HG02938 (cell line): Measurements from ENCODE around the gene GMDS.

Source experiments
- ATAC-seq: cut with Tn5 transposase; IDR thresholded peaks from one replicate; pipeline ENCODE4 v1.9.1; 2021; ENCODE audit warnings: mild to moderate bottlenecking, moderate library complexity; ENCODE audit not compliant: unreplicated experiment

The GMDS gene

GRCh38 chr6:2053691-2054090, 191.7 kb downstream of the GMDS start:
- ATAC-seq, result no peak

- no peak for ATAC-seq
Measured at GRCh38 chr6:2047855-2048254, 197.6 kb downstream of the GMDS start.

GRCh38 chr6:2044192-2044591, 201.2 kb downstream of the GMDS start:
- no peak for ATAC-seq

- no peak for ATAC-seq
Measured at GRCh38 chr6:2042956-2043648, 202.3 kb downstream of the GMDS start.

GRCh38 chr6:2038092-2038491, 207.3 kb downstream of the GMDS start:
- ATAC-seq, result no peak

GRCh38 chr6:2037237-2037926, 208.0 kb downstream of the GMDS start:
- ATAC-seq, result no peak

GRCh38 chr6:2036710-2037023, 208.7 kb downstream of the GMDS start:
- ATAC-seq, result no peak

- ATAC-seq, result no peak
Measured at GRCh38 chr6:2035826-2036709, 209.3 kb downstream of the GMDS start.

- ATAC-seq, result no peak
Measured at GRCh38 chr6:2035046-2035445, 210.4 kb downstream of the GMDS start.

- ATAC-seq, result no peak
Measured at GRCh38 chr6:2034256-2034655, 211.1 kb downstream of the GMDS start.

GRCh38 chr6:2033544-2033943, 211.9 kb downstream of the GMDS start:
- ATAC-seq, result no peak

- no peak for ATAC-seq
Measured at GRCh38 chr6:2030682-2031244, 214.6 kb downstream of the GMDS start.

- ATAC-seq, result no peak
Measured at GRCh38 chr6:2029952-2030351, 215.5 kb downstream of the GMDS start.

GRCh38 chr6:2029130-2029794, 216.1 kb downstream of the GMDS start:
- ATAC-seq, result no peak

- ATAC-seq, result peak; percentile 68
Measured at GRCh38 chr6:2028457-2029038, 216.9 kb downstream of the GMDS start.

GRCh38 chr6:2026133-2026532, 219.3 kb downstream of the GMDS start:
- no peak for ATAC-seq

GRCh38 chr6:2021713-2022125, 223.7 kb downstream of the GMDS start:
- ATAC-seq, result no peak

- ATAC-seq, result no peak
Measured at GRCh38 chr6:2020909-2021308, 224.5 kb downstream of the GMDS start.

GRCh38 chr6:2019051-2019450, 226.4 kb downstream of the GMDS start:
- ATAC-seq, result no peak

- ATAC-seq, result no peak
Measured at GRCh38 chr6:2016040-2016439, 229.4 kb downstream of the GMDS start.
